ENCODE measurements around the gene SEMG1.

SEMG1 gene

DNA sequence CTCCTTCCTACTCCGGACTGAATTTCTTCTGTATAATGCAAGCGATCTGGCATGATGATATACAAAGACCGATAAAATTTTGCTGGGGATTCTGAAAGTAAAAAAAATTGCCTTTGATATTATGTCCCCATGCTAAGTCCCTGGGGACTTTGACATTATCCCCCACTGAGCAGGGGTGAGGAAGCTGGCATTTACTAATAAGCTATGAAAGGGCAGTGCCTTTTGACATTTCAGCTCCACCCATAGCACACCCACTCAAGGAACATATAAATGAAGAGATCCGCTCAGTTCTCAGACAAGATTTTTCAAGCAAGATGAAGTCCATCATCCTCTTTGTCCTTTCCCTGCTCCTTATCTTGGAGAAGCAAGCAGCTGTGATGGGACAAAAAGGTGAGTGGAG, 14.2 kb downstream of the SEMG1 start, which contains the start of gene SEMG2:
Gene SEMG2, plus strand, starts transcription at position 298 of the 400 bp plus-strand sequence. Its CDS starts 17 bp downstream, at position 315.
- no peak for TF ChIP-seq CTCF (IDR thresholded peaks at IDR 0.05; ENCODE audit: insufficient read depth, missing control alignments)
- no peak for FAIRE-seq
- no peak for DNase-seq (ENCODE audit: insufficient read length, low spot score)

- no peak for DNase-seq (ENCODE audit: insufficient read length, low spot score)
- no peak for FAIRE-seq
- no peak for TF ChIP-seq CTCF (IDR thresholded peaks at IDR 0.05; ENCODE audit: insufficient read depth, missing control alignments)
Measured at GRCh38 chr20:45223136-45223535, 16.3 kb downstream of the SEMG1 start.

DNA sequence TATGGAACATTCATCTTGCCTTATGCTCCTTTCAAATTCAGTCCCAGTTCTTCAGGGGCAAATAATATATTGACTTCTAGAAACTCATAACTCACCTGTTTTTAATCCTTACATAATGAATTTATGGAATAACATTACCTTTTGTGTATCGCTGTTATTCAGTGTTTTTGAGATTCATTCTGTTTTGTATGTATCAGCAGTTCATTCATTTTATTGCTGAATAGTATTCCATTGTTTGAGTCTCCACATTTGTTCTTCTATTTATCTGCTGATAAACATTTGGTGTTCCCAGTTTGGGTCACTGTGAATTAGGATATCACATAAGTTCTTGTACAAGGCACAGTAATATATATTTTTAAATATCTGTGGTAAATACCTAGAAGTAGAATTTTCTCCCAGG, 19.5 kb downstream of the SEMG1 start:
- no peak for TF ChIP-seq CTCF (IDR thresholded peaks at IDR 0.05; ENCODE audit: insufficient read depth, missing control alignments)
- no peak for FAIRE-seq
- DNase-seq (ENCODE audit: insufficient read length, low spot score): no peak

DNA sequence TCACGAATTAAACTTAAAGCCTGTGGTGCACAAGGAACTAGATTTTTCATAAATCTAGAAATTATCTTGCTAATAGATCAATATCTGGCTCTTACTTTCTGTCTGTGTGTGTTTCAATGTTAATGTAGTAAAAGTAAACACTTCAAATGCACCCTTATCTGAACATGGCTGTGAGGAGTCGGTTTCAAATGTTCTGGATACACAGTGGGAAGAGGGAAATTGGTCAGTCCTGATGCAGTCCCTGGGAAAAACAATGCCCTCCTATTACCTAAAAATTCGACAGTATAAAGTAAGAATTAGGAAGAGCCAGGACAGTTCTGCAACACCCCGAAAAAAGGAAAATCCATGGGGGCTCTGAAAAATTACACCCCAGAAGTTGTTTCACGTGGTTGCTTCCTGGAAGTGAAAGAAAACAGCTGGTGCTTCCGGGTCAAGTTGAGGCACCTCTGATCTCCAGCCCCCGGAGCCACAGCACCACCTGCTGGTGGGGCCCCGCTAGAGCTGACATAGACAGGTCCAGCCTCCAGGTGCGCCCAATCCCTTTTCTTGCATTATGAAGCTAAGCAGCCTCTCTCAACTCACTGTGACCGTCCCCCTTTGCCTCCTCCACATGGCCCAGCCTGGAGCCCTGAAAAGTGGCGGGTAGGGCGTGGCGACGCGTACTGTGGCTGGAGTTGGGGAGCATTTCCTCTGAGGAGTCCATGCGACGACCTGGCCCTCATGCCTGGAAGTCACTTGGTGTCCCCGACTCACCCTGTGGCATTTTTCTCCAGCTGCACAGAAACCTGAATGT, 22.6 kb downstream of the SEMG1 start:
- DNase-seq (ENCODE audit: insufficient read length, low spot score) (no peak), FAIRE-seq (no peak)
- TF ChIP-seq CTCF (IDR thresholded peaks at IDR 0.05; ENCODE audit: insufficient read depth, missing control alignments): peak; percentile 24

GRCh38 chr20:45230631-45231030, 23.8 kb downstream of the SEMG1 start:
- DNase-seq (ENCODE audit: insufficient read length, low spot score) (no peak), FAIRE-seq (no peak)
- TF ChIP-seq CTCF (IDR thresholded peaks at IDR 0.05; ENCODE audit: insufficient read depth, missing control alignments): no peak

DNA sequence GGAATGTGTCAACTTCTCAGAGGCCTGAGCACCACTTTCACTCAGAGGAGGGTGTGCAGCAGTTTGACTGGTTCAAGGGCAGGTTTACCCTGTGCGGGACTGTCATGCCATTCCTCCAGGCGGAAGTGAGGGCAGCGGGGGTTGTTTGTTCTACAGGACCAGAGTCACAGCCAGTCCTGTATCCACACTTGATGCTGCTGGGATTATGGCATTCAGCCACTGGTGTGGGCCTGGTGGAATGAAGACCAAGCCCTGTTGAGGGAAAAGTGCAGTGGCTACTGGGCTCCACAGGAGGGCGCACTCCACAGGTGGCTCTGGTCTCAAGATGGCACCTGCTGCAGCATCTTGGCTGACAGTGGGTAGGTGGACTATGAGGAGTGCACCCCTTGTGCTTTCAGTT, 29.2 kb downstream of the SEMG1 start:
- no peak for FAIRE-seq
- TF ChIP-seq CTCF (IDR thresholded peaks at IDR 0.05; ENCODE audit: insufficient read depth, missing control alignments): peak; percentile 6
- no peak for DNase-seq (ENCODE audit: insufficient read length, low spot score)

- no peak for FAIRE-seq
- no peak for TF ChIP-seq CTCF (IDR thresholded peaks at IDR 0.05; ENCODE audit: insufficient read depth, missing control alignments)
- DNase-seq (ENCODE audit: insufficient read length, low spot score): no peak
Measured at GRCh38 chr20:45238139-45238538, 31.3 kb downstream of the SEMG1 start.

Measured in D721Med (cell line).